Measurements from ENCODE around the gene PRPSAP2. TPM values are rescaled to one million over a fixed set of nuclear protein-coding genes. Genes with fewer than 3 reads are reported as not detected.

Gene PRPSAP2
- total RNA-seq, 1 experiment from 2014 or later: 37.8 TPM

DNA sequence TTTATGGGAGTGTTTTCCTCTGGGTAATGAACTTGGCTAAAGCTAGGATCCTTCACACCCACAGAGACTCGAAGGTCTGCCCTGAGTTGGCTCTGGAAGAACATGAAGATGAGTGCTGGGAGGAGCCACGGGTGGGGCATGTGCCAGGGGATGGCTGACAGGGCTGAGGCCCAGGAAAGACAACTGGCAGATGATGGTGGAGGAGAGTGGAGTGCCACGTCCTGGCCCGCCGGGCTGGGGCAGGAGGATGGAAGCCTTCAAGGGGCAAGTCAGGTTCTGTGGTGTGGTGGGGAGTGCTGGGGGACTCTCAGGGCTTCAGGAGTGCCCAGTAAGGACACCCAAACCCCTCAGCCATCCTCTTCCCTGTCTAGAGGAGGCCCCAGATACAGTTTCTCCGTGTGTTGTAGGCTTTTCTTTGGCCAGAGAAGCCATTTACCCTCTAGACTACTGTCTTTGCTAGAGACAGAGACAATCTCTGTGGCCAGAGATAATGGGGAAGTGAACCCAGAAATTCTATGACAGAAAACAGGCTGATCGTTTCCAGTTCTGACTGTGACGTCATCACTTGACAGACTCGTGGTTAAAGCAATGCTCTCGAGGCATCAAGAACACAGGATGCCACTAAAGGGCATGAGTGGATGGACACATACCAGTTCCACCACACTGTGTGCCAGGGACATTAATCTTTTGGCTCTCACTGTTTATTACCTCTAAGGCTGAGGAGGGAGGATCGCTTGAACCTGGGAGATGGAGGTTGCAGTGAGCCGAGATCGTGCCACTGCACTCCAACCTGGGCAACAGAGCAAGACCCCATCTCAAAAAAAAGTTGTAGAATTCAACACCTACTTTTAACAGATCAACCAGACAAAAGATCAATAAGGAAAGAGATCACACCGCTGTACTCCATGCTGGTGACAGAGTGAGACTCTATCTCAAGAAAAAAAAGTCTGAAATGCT lies 75.4 kb downstream of the PRPSAP2 start:
- ChIA-PET POLR2A (no interaction called here), CTCF (no interaction called here), RAD21 (ENCODE audit: low non-redundant PET in 1 of 2, low total read pairs in 2 of 2, uncharacterized antibody in 2 of 2, unreplicated experiment in 2 of 2) (no interaction called here)
- no peaks in the 10 kb centered on the region for H3K9me2 ChIP-seq (ENCODE audit: insufficient read depth)
- no peak overlapping the region for H3K4me2 ChIP-seq (ENCODE audit: low read length)
- H3K4me1 ChIP-seq (ENCODE audit: control insufficient read depth in 1 of 2, insufficient read depth in 2 of 2, low read length in 2 of 2): no peaks in the 10 kb centered on the region
- BruUV-seq (replicated peaks): TSS peak; percentile 23
- H3K9me3 ChIP-seq (ENCODE audit: control insufficient read depth in 1 of 2, insufficient read depth in 1 of 2, low read depth in 1 of 2, low read length in 2 of 2): no peaks in the 10 kb centered on the region
- H3K36me3 ChIP-seq (ENCODE audit: control insufficient read depth in 1 of 2, insufficient read depth in 2 of 2, low read length in 2 of 2): peaks cover 4 to 5% of the 10 kb centered on the region in 2 experiments; a peak in 1 of 4 replicates
- DNase-seq (ENCODE audit: low read depth, low spot score) (no peak), ATAC-seq (0 out of 2 replicates have a peak, but pooled peaks have one; percentile 36)
- H3K27me3 ChIP-seq (ENCODE audit: insufficient read depth, low read length): no peaks in the 10 kb centered on the region
- no peaks in the 10 kb centered on the region for H3K79me2 ChIP-seq (ENCODE audit: insufficient read depth, low read length)
- no peak overlapping the region for H3K27ac ChIP-seq (ENCODE audit: low read depth, low read length)
- H3K9ac ChIP-seq (ENCODE audit: low read length): no peak overlapping the region
- no peak overlapping the region for H2AFZ ChIP-seq (ENCODE audit: low read depth, low read length, poor library complexity, severe bottlenecking)
- no peak overlapping the region for H3K4me3 ChIP-seq (replicated peaks in 1 of 2; ENCODE audit: low read depth in 1 of 2, low read length in 2 of 2)
- intact Hi-C loops (cut with micrococcal nuclease): no loop called here
- no peaks in the 10 kb centered on the region for H4K20me1 ChIP-seq (ENCODE audit: insufficient read depth)
- TF ChIP-seq, protein P1, sequence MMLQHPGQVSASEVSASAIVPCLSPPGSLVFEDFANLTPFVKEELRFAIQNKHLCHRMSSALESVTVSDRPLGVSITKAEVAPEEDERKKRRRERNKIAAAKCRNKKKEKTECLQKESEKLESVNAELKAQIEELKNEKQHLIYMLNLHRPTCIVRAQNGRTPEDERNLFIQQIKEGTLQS (IDR thresholded peaks at IDR 0.05): no peak
- TF ChIP-seq POLR2AphosphoS5 (IDR thresholded peaks at IDR 0.05; ENCODE audit: low read depth, low read length) (no peak), ZFX (IDR thresholded peaks at IDR 0.05) (no peak), REST (IDR thresholded peaks at IDR 0.05; ENCODE audit: low read depth) (no peak)

Measured in HCT116 (cell line).